Non-pigmented ciliary epithelial cell (primary cell): ENCODE measurements around the gene CBY1.

Experiments used
- DNase-seq: peaks from one replicate; pipeline ENCODE4 v3.0.0-alpha.2; 2010; ENCODE audit warnings: low read depth

The CBY1 gene

GRCh38 chr22:38700789-38701628 is 44.6 kb downstream of the CBY1 start, which contains the start of gene JOSD1:
Gene JOSD1, minus strand, starts transcription at chr22:38700943. Its CDS starts 956 bp downstream, at chr22:38699987.
- DNase-seq = no peak

GRCh38 chr22:38704654-38705234 is 48.3 kb downstream of the CBY1 start:
- no peak for DNase-seq

- DNase-seq = peak; percentile 100
Observed at GRCh38 chr22:38705235-38706100, 49.0 kb downstream of the CBY1 start, which contains the start of gene GTPBP1. Gene GTPBP1, plus strand, starts transcription at chr22:38705944. Its CDS starts 12 bp downstream, at chr22:38705956.

DNA sequence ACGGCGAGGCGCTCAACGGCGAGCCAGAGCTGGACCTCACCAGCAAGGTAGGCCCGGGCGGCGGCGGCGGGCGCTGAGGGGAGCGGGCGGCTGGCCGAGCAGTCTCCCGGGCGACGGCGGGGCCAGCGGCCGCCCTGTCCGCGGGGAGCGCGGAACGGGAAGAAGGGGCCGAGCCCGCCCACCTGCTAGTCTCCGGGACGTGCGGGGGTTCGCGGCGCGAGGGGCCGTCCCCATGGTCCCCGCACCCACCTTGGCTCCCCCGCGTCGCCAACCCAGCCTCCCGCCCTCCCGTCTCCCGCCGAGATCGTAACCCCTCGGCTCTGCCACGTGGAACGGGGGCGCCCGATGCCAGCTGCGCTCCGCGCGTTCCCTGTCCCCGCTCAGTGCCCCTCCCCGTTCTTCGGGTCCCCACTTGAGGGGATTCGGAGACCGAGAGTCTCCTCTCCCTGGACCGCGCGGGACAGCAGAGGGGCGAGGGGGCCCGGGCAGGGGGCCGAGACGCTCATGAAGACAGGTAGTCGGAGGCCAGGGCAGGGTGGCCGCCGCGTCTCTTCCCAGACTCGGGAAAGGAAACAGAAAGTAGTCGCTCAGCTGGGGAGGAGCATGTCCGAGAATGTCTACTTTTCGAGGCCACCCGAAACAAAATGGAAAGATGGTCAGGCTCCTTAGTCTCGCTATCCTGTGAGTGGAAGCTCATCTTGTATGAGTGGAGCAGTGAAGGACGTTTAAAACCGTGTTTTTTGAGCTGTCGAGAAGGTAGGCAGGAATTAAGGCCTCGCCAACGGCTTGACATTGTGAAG is 49.9 kb downstream of the CBY1 start:
- no peak for DNase-seq

- no peak for DNase-seq
Observed at GRCh38 chr22:38706901-38707195, 50.4 kb downstream of the CBY1 start.

DNA sequence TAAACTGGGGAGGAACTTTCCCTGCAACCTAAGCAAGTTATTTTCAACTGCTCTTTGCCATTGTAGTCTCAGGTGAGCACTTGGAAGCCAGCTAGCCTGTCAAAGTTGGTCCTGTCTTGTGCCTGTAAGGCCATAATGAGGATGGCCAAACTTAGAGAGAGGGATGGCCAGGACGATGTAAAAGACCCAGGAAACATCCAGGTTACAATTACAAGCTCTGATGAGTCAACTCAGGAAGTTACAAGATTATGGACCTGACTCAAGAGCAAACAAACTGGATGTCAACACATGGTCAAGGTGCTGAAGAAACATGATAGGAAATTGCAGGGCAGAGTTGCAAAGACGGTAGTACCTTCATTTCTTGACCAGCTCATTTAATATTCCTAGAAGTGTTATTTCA is 50.9 kb downstream of the CBY1 start:
- no peak for DNase-seq

GRCh38 chr22:38707984-38708383 is 51.5 kb downstream of the CBY1 start:
- no peak for DNase-seq

DNA sequence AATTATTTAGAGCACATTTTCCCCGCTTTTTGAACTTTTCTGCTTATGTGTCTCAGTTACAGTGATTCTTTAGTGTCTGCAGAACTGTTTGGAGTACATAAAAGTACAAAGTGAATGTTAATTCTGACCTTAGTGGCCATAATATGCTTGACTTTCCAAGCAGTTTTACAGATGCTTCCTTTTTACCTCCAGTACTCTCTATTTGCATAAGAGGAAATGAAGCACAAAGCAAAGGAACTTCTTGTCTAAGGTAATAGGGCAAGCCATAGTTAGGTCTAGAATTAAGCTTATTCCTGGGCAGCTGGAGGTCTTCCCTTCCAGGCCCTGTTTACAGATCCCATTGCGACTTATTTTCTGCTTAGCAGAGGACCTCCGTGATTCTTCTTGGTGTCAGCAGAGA is 52.9 kb downstream of the CBY1 start:
- no peak for DNase-seq

DNA sequence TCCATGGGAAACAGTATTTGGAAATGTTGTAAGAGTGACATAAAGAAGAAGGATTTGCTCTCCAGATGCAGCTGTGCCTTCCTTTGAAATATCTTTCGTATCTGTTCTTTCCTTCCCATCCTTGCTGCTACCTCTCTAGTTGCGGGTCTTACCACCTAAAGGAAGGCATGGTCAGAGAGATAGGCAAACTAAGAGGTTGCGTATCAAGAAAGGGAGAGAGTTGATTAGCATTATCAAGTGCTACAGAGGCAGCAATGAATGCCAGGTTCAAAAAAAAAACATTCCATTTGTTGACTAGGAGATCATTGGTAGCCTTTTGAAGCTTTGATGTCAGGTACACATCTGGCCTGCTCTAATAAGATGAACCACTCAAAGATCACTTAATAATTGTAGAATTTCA is 53.9 kb downstream of the CBY1 start:
- no peak for DNase-seq

- no peak for DNase-seq
Observed at GRCh38 chr22:38710866-38711265, 54.4 kb downstream of the CBY1 start.

GRCh38 chr22:38712486-38713207 is 56.2 kb downstream of the CBY1 start:
- no peak for DNase-seq

GRCh38 chr22:38713921-38714320 is 57.5 kb downstream of the CBY1 start:
- no peak for DNase-seq

DNA sequence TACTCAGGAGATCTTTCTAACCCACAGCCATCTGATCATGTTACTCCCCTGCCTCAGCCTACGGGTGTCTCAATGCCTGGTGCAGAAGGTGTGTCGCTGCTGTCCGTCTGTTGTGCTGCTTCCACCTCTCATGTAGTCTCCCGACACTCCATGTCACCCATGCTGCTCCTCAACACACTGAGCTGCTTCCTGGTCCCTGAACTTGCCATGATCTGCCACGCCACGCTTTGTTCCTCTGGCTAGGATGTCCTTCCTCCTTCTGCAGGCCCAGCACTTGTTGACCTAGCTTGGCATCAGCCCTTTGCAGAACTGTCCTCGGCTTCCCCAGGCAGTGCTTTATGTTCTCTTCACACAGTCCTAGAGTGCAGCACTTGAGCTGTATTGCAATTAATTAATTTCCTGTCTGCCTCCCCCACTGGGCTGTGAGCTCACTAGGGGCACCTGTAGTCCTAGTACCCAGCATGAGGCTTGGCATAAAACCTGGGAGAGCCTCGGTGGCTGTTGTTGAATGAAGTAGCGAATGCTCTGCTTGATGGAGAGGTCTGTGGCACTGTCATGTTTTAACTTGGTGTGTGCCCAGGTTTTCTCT is 58.8 kb downstream of the CBY1 start:
- DNase-seq = no peak

DNA sequence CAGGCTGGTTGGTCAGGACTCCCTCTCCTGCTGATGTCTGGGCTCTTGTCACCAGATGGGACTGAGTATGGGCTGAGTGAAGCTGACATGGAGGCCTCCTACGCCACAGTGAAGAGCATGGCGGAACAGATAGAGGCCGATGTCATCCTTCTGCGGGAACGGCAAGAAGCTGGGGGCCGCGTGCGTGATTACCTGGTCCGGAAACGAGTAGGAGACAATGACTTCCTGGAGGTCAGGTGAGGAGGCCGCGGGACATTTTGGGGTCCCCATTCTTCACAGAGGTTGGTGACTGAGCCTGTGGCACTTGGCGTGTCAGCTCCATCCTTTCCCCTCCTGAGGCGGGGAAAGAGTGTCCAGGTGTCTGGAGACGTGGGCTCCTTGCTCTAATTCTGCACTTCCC is 59.4 kb downstream of the CBY1 start:
- no peak for DNase-seq

- no peak for DNase-seq
Observed at GRCh38 chr22:38716271-38716670, 59.8 kb downstream of the CBY1 start.

GRCh38 chr22:38716826-38717225 is 60.4 kb downstream of the CBY1 start:
- DNase-seq = no peak

DNA sequence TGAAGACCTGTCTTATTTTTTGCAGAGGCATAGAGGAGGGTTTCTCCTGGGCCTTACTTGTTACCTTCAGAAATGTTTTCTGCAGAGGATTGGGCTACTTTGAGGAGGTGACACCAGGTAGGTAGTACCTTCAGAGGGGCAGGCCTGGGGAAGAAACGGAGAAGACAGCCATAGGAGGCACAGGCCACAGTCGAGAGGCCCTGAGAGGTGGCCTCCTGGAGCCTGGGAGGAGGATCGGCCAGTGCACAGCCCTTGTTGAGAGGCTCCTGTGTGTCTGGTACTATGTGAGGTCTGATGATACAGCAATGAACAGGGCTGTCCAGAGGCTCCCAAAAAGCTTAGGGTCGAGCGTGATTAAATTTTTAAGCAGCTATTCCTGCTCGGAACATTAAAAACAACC is 60.8 kb downstream of the CBY1 start:
- no peak for DNase-seq

DNA sequence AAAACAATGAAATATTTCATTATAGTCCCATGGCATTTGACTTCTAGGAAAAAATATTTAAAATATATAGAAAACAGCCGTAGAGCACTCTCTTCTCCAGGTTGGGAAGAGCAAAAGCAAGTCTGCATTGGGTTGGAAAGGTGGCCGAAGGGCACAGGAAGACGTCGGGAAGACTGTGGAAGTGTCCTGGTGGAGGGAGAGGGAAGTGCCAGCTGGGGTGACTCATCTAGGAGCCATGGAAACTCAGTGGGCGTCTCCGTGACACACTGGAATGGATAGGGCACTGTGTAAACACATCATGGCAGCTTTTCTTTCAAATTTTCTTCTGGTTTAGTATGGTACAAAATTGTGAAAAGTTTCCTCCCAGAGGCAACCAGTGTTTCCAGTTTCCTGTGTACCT is 62.0 kb downstream of the CBY1 start:
- no peak for DNase-seq

DNA sequence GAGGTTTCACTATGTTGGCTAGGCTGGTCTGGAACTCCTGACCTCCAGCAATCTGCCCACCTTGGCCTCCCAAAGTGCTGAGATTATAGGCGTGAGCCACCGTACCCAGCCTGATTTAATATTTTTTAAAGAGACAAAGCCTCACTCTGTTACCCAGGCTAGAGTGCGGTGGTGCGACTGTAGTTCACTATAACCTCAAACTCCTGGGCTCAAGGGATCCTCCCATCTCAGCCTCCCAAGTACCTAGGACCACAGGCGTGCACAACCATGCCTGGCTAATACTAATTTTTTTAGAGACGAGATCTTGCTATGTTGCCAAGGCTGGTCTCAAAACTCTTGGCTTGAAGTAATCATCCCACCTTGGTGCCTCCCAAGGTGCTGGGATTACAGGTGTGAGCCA is 62.8 kb downstream of the CBY1 start:
- no peak for DNase-seq

DNA sequence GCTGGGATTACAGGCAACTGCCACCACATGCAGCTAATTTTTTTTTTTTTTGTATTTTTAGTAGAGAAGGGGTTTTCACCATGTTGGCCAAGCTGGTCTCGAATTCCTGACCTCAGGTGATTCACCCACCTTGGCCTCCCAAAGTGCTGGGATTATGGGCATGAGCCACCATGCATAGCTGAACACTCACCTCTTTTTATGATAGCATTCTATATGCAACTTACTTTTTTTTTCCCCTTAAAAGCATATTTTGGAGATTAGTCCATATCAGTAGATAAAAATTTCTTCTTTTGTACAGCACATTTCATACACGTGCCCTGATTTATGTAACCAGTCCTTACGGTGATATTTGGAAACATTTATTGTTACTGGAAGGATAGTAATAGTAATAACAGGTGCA is 63.9 kb downstream of the CBY1 start:
- DNase-seq = no peak

DNA sequence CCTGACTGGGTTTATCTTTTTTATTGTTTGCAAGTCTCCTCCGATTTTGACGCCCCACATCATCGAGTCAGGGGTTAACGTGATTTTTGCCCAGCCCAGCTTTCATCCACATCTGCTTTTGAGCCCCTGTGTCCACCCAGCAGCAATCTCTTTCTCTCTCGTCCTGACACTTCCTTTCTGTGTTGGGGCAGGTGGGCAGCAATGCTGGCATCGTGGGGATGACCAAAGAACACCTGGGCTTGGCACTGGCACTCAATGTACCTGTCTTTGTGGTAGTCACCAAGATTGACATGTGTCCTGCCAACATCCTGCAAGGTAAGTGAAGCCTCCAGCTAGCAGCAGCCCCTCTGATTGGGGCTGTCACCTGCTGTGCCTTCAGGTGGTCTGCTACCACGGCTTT is 65.1 kb downstream of the CBY1 start:
- DNase-seq = no peak
